Nephron (organoid): ENCODE results near the gene ATP8B4.

Source experiments
- H3K27ac Mint-ChIP-seq, 3 experiments: 2 replicates each; pipeline ENCODE4 v1.8.0; 2020; ENCODE audit warnings: mixed read lengths in 3 of 3, mild to moderate bottlenecking in 2 of 3, moderate library complexity in 1 of 3
- H3K27me3 Mint-ChIP-seq: 2 replicates; pipeline ENCODE4 v1.8.0; 2021; ENCODE audit warnings: low read depth, mild to moderate bottlenecking, moderate library complexity, mixed read lengths
- H3K36me3 Mint-ChIP-seq: 2 replicates; pipeline ENCODE4 v1.8.0; 2020; ENCODE audit warnings: low read depth, mixed read lengths
- H3K4me1 Mint-ChIP-seq: 2 replicates; pipeline ENCODE4 v1.8.0; 2020; ENCODE audit warnings: mixed read lengths
- H3K4me3 Mint-ChIP-seq, 3 experiments: 2 replicates each; pipeline ENCODE4 v1.8.0; 2020; ENCODE audit warnings: mild to moderate bottlenecking in 3 of 3, mixed read lengths in 3 of 3, moderate library complexity in 2 of 3
- H3K9me3 Mint-ChIP-seq: 2 replicates; pipeline ENCODE4 v1.8.0; 2020; ENCODE audit warnings: mixed read lengths
- CTCF ChIP-seq, 3 experiments: fragments of 200-600 bp; sonication (generic); IDR thresholded peaks; one replicate each; pipeline ENCODE4 v1.5.0; 2021; ENCODE audit warnings: antibody characterized with exemption in 3 of 3; ENCODE audit not compliant: unreplicated experiment in 3 of 3

ATP8B4 gene

GRCh38 chr15:49989498-49989897, 129.5 kb downstream of the ATP8B4 start:
- Mint-ChIP-seq H3K4me3 (no peak overlapping the region), H3K27ac (no peak overlapping the region), H3K27me3 (no peaks in the 10 kb centered on the region), H3K9me3 (no peaks in the 10 kb centered on the region), H3K36me3 (no peaks in the 10 kb centered on the region), H3K4me1 (peaks cover 29% of the 10 kb centered on the region)
- no peak for TF ChIP-seq CTCF (IDR thresholded peaks at IDR 0.05; ENCODE audit: unreplicated experiment in 3 of 3)

GRCh38 chr15:49988766-49989165, 130.3 kb downstream of the ATP8B4 start:
- peaks cover 29% of the 10 kb centered on the region for H3K4me1 Mint-ChIP-seq
- TF ChIP-seq CTCF (IDR thresholded peaks at IDR 0.05; ENCODE audit: unreplicated experiment in 3 of 3) = no peak
- H3K36me3 Mint-ChIP-seq = no peaks in the 10 kb centered on the region
- no peaks in the 10 kb centered on the region for H3K27me3 Mint-ChIP-seq
- H3K9me3 Mint-ChIP-seq = no peaks in the 10 kb centered on the region
- no peak overlapping the region for H3K4me3 Mint-ChIP-seq
- H3K27ac Mint-ChIP-seq = peak overlapping the region in 2 of 3 experiments; percentile 82 to 84

- H3K4me1 Mint-ChIP-seq = peaks cover 29% of the 10 kb centered on the region
- H3K36me3 Mint-ChIP-seq = no peaks in the 10 kb centered on the region
- no peak overlapping the region for H3K4me3 Mint-ChIP-seq
These were observed 131.1 kb downstream of the ATP8B4 start for GRCh38 chr15:49987896-49988295.

GRCh38 chr15:49987198-49987785, 131.7 kb downstream of the ATP8B4 start:
- Mint-ChIP-seq H3K9me3 (no peaks in the 10 kb centered on the region), H3K4me3 (no peak overlapping the region), H3K4me1 (peaks cover 29% of the 10 kb centered on the region), H3K36me3 (no peaks in the 10 kb centered on the region), H3K27me3 (no peaks in the 10 kb centered on the region), H3K27ac (peak overlapping the region; percentile 78 to 84 (median 82))
- no peak for TF ChIP-seq CTCF (IDR thresholded peaks at IDR 0.05; ENCODE audit: unreplicated experiment in 3 of 3)

More at GRCh38 chr15:49987896-49988295, 131.1 kb downstream of the ATP8B4 start:
- no peaks in the 10 kb centered on the region for H3K9me3 Mint-ChIP-seq
- H3K27ac Mint-ChIP-seq = peak overlapping the region; percentile 78 to 84 (median 82)
- no peaks in the 10 kb centered on the region for H3K27me3 Mint-ChIP-seq
- TF ChIP-seq CTCF (IDR thresholded peaks at IDR 0.05; ENCODE audit: unreplicated experiment in 3 of 3) = no peak

- Mint-ChIP-seq H3K9me3 (no peaks in the 10 kb centered on the region), H3K36me3 (no peaks in the 10 kb centered on the region), H3K27me3 (no peaks in the 10 kb centered on the region), H3K4me3 (no peak overlapping the region), H3K27ac (peak overlapping the region; percentile 10 to 12 (median 11)), H3K4me1 (peaks cover 29% of the 10 kb centered on the region)
- no peak for TF ChIP-seq CTCF (IDR thresholded peaks at IDR 0.05; ENCODE audit: unreplicated experiment in 3 of 3)
These were observed 132.7 kb downstream of the ATP8B4 start for GRCh38 chr15:49986326-49986725.

GRCh38 chr15:49985463-49985862, 133.6 kb downstream of the ATP8B4 start:
- Mint-ChIP-seq H3K9me3 (no peaks in the 10 kb centered on the region), H3K36me3 (no peaks in the 10 kb centered on the region), H3K27ac (no peak overlapping the region), H3K4me1 (peaks cover 29% of the 10 kb centered on the region), H3K27me3 (no peaks in the 10 kb centered on the region), H3K4me3 (no peak overlapping the region)
- no peak for TF ChIP-seq CTCF (IDR thresholded peaks at IDR 0.05; ENCODE audit: unreplicated experiment in 3 of 3)
